ENCODE measurements around the gene TPSD1.

The TPSD1 gene

GRCh38 chr16:1256874-1257322 is 1.0 kb downstream of the TPSD1 start:
- Histone ChIP-seq H4K20me1 (ENCODE audit: control insufficient read depth, insufficient read depth, low read depth, low read length) (no peaks in the 10 kb centered on the region), H3K79me2 (ENCODE audit: control insufficient read depth, low read length) (no peaks in the 10 kb centered on the region), H3K4me1 (ENCODE audit: control insufficient read depth, low read length) (no peaks in the 10 kb centered on the region), H3K4me3 (ENCODE audit: low read length) (no peak overlapping the region), H3K9me2 (replicated peaks; ENCODE audit: control insufficient read depth, low read length) (no peaks in the 10 kb centered on the region), H3K9me3 (ENCODE audit: control insufficient read depth, insufficient read depth, low read length) (no peaks in the 10 kb centered on the region), H3K27ac (ENCODE audit: low read depth, low read length) (no peak overlapping the region), H3K36me3 (ENCODE audit: control insufficient read depth, low read length) (no peaks in the 10 kb centered on the region), H3K27me3 (ENCODE audit: control insufficient read depth, low read length) (peaks cover 5% of the 10 kb centered on the region; the same call in 1 of the 2 replicates), H3F3A (ENCODE audit: control insufficient read depth, insufficient read depth) (no peaks in the 10 kb centered on the region), H3K4me2 (ENCODE audit: low read length) (no peak overlapping the region)
- TF ChIP-seq CTCF (IDR thresholded peaks at IDR 0.05; ENCODE audit: low read depth, low read length, poor library complexity, severe bottlenecking) (no peak), EZH2phosphoT487 (IDR thresholded peaks at IDR 0.05; ENCODE audit: borderline replicate concordance, low read length) (no peak)

GRCh38 chr16:1257561-1258224 is 1.8 kb downstream of the TPSD1 start:
- H3K79me2 ChIP-seq (ENCODE audit: control insufficient read depth, low read length): no peaks in the 10 kb centered on the region
- no peaks in the 10 kb centered on the region for H3K4me1 ChIP-seq (ENCODE audit: control insufficient read depth, low read length)
- H4K20me1 ChIP-seq (ENCODE audit: control insufficient read depth, insufficient read depth, low read depth, low read length): no peaks in the 10 kb centered on the region
- H3K9me2 ChIP-seq (replicated peaks; ENCODE audit: control insufficient read depth, low read length): no peaks in the 10 kb centered on the region
- no peak overlapping the region for H3K4me2 ChIP-seq (ENCODE audit: low read length)
- H3K27me3 ChIP-seq (ENCODE audit: control insufficient read depth, low read length): peaks cover 5% of the 10 kb centered on the region; the same call in 1 of the 2 replicates
- no peak overlapping the region for H3K27ac ChIP-seq (ENCODE audit: low read depth, low read length)
- no peak overlapping the region for H3K4me3 ChIP-seq (ENCODE audit: low read length)
- no peak for TF ChIP-seq EZH2phosphoT487 (IDR thresholded peaks at IDR 0.05; ENCODE audit: borderline replicate concordance, low read length)
- TF ChIP-seq CTCF (IDR thresholded peaks at IDR 0.05; ENCODE audit: low read depth, low read length, poor library complexity, severe bottlenecking): no peak
- no peaks in the 10 kb centered on the region for H3K36me3 ChIP-seq (ENCODE audit: control insufficient read depth, low read length)
- H3K9me3 ChIP-seq (ENCODE audit: control insufficient read depth, insufficient read depth, low read length): no peaks in the 10 kb centered on the region
- H3F3A ChIP-seq (ENCODE audit: control insufficient read depth, insufficient read depth): no peaks in the 10 kb centered on the region

GRCh38 chr16:1258225-1258600 is 2.3 kb downstream of the TPSD1 start:
- H3K9me3 ChIP-seq (ENCODE audit: control insufficient read depth, insufficient read depth, low read length): no peaks in the 10 kb centered on the region
- no peak overlapping the region for H3K4me3 ChIP-seq (ENCODE audit: low read length)
- H3K27me3 ChIP-seq (ENCODE audit: control insufficient read depth, low read length): peaks cover 5% of the 10 kb centered on the region; the same call in 1 of the 2 replicates
- H3K4me1 ChIP-seq (ENCODE audit: control insufficient read depth, low read length): no peaks in the 10 kb centered on the region
- no peaks in the 10 kb centered on the region for H3K36me3 ChIP-seq (ENCODE audit: control insufficient read depth, low read length)
- H4K20me1 ChIP-seq (ENCODE audit: control insufficient read depth, insufficient read depth, low read depth, low read length): no peaks in the 10 kb centered on the region
- H3K27ac ChIP-seq (ENCODE audit: low read depth, low read length): no peak overlapping the region
- H3K79me2 ChIP-seq (ENCODE audit: control insufficient read depth, low read length): no peaks in the 10 kb centered on the region
- no peaks in the 10 kb centered on the region for H3F3A ChIP-seq (ENCODE audit: control insufficient read depth, insufficient read depth)
- TF ChIP-seq CTCF (IDR thresholded peaks at IDR 0.05; ENCODE audit: low read depth, low read length, poor library complexity, severe bottlenecking) (no peak), EZH2phosphoT487 (IDR thresholded peaks at IDR 0.05; ENCODE audit: borderline replicate concordance, low read length) (no peak)
- no peaks in the 10 kb centered on the region for H3K9me2 ChIP-seq (replicated peaks; ENCODE audit: control insufficient read depth, low read length)
- H3K4me2 ChIP-seq (ENCODE audit: low read length): no peak overlapping the region

All from DOHH2 (cell line).